Measurements from ENCODE around the gene GSG1L2.

GRCh38 chr17:9811537-9811936 lies 10.3 kb downstream of the GSG1L2 start:
- no peak for TF ChIP-seq PATZ1 (CRISPR knock-in tag; IDR thresholded peaks at IDR 0.05; ENCODE audit: borderline replicate concordance)
- no peak for TF ChIP-seq ZFP30 (CRISPR knock-in tag; IDR thresholded peaks at IDR 0.05)
- TF ChIP-seq TSHZ2 (CRISPR knock-in tag; IDR thresholded peaks at IDR 0.05) = no peak
- TF ChIP-seq ESRRG (CRISPR knock-in tag; IDR thresholded peaks at IDR 0.05) = no peak
- no peak for TF ChIP-seq TOX (CRISPR knock-in tag; IDR thresholded peaks at IDR 0.05; ENCODE audit: borderline replicate concordance)
- no peak for TF ChIP-seq ARNTL (CRISPR knock-in tag; IDR thresholded peaks at IDR 0.05; ENCODE audit: borderline replicate concordance, low read depth)
- no peak for TF ChIP-seq RARB (CRISPR knock-in tag; IDR thresholded peaks at IDR 0.05)
- no peak for TF ChIP-seq ZNF565 (CRISPR knock-in tag; conservative IDR thresholded peaks at IDR 0.05; ENCODE audit: low read depth)
- TF ChIP-seq BACH2 (CRISPR knock-in tag; IDR thresholded peaks at IDR 0.05; ENCODE audit: borderline replicate concordance) = no peak

Measured in SK-N-SH treated with all-trans-retinoic acid at 6 μM for 48 hours (cell line).